Smooth muscle cell (in vitro differentiated cells): Measurements from ENCODE around the gene LRRC1. TPM values are rescaled to one million over a fixed set of nuclear protein-coding genes. Genes with fewer than 3 reads are reported as not detected.

Experiments
- DNase-seq: peaks from one replicate; lab custom pipeline; 2025; ENCODE audit not compliant: unreplicated experiment; lab: John Stamatoyannopoulos, UW
- H2AFZ ChIP-seq: fragments of 200-600 bp; sonication (generic); 2 replicates; pipeline ENCODE4 v1.6.0; 2016; ENCODE audit warnings: antibody characterized with exemption, low read depth, mild to moderate bottlenecking
- H3F3A ChIP-seq: fragments of 200-600 bp; sonication (generic); 2 replicates; pipeline ENCODE4 v1.6.0; 2017; ENCODE audit warnings: antibody characterized with exemption, low read depth
- H3K27ac ChIP-seq: fragments of 200-600 bp; sonication (generic); 2 replicates; pipeline ENCODE4 v1.5.1; 2016; ENCODE audit warnings: low read depth, mild to moderate bottlenecking
- H3K27me3 ChIP-seq: fragments of 200-600 bp; sonication (generic); 2 replicates; pipeline ENCODE4 v1.6.1; 2016; ENCODE audit warnings: low read depth, mild to moderate bottlenecking
- H3K36me3 ChIP-seq: fragments of 200-600 bp; sonication (generic); 2 replicates; pipeline ENCODE4 v1.5.1; 2016; ENCODE audit warnings: low read depth
- H3K4me1 ChIP-seq: fragments of 200-600 bp; sonication (generic); 2 replicates; pipeline ENCODE4 v1.5.1; 2016; ENCODE audit warnings: low read depth
- H3K4me2 ChIP-seq: fragments of 200-600 bp; sonication (generic); 2 replicates; pipeline ENCODE4 v1.6.0; 2016; ENCODE audit warnings: mild to moderate bottlenecking
- H3K4me3 ChIP-seq: fragments of 200-600 bp; sonication (generic); 2 replicates; pipeline ENCODE4 v1.5.1; 2016; ENCODE audit warnings: mild to moderate bottlenecking
- H3K79me2 ChIP-seq: fragments of 200-600 bp; sonication (generic); 2 replicates; pipeline ENCODE4 v1.6.0; 2016; ENCODE audit warnings: low read depth, mild to moderate bottlenecking
- H3K9ac ChIP-seq: fragments of 200-600 bp; sonication (generic); 2 replicates; pipeline ENCODE4 v1.6.0; 2016; ENCODE audit warnings: low read depth
- H3K9me3 ChIP-seq: fragments of 200-600 bp; sonication (generic); replicated peaks from 2 replicates; pipeline ENCODE4 v1.5.1; 2016; ENCODE audit warnings: low read depth
- H4K20me1 ChIP-seq: fragments of 200-600 bp; sonication (generic); 2 replicates; pipeline ENCODE4 v1.6.0; 2016; ENCODE audit warnings: low read depth
- CTCF ChIP-seq: fragments of 200-600 bp; sonication (generic); IDR thresholded peaks from 2 replicates; pipeline ENCODE4 v1.5.1; 2017; ENCODE audit warnings: borderline replicate concordance, mild to moderate bottlenecking, antibody characterized with exemption; ENCODE audit not compliant: insufficient read depth, poor library complexity, severe bottlenecking
- WGBS: methylation state at CpG from one replicate; pipeline ENCODE4 v1.1.7; 2016; ENCODE audit warnings: low lambda C conversion rate; 5-methylcytosine and 5-hydroxymethylcytosine counted together
- polyA plus RNA-seq: library from polyadenylated mRNA; unstranded; fragments of >200 nt; fragmentation: Nextera tagmentation; extraction: Ambion mirVana; gene quantifications from 2 replicates; pipeline ENCODE4 v1.2.1, GENCODE V29; 2016
- total RNA-seq: library from RNA; depleted of rRNA; stranded (reverse); fragments of >200 nt; gene quantifications from 2 replicates; pipeline ENCODE4 v1.2.3, GENCODE V29; 2014

Gene LRRC1
- total and polyA plus RNA-seq, 2 experiments from 2014 or later, result 11.8 to 19.9 TPM

- peaks cover 35% of the 10 kb centered on the region for H3K79me2 ChIP-seq
- no peak for DNase-seq
- peak overlapping the region; percentile 10 for H3K27ac ChIP-seq
- H2AFZ ChIP-seq, result no peak overlapping the region
- H3K4me3 ChIP-seq, result no peak overlapping the region
- no peaks in the 10 kb centered on the region for H3K9me3 ChIP-seq
- no peak for TF ChIP-seq CTCF
- over 99% methylated on average over 4 of the region's 4 CpGs for WGBS
- no peak overlapping the region for H3K9ac ChIP-seq
- H3K36me3 ChIP-seq, result no peaks in the 10 kb centered on the region
- no peaks in the 10 kb centered on the region for H3K4me1 ChIP-seq
- peaks cover 4% of the 10 kb centered on the region for H4K20me1 ChIP-seq
- no peaks in the 10 kb centered on the region for H3F3A ChIP-seq
- no peaks in the 10 kb centered on the region for H3K27me3 ChIP-seq
- H3K4me2 ChIP-seq, result no peak overlapping the region
Measured at GRCh38 chr6:53873922-53874321, 79.1 kb downstream of the LRRC1 start.

GRCh38 chr6:53874964-53875363 lies 80.2 kb downstream of the LRRC1 start:
- Histone ChIP-seq H3K4me1 (no peaks in the 10 kb centered on the region), H3K9ac (no peak overlapping the region), H4K20me1 (no peaks in the 10 kb centered on the region), H2AFZ (no peak overlapping the region), H3K4me2 (no peak overlapping the region), H3K79me2 (peaks cover 30% of the 10 kb centered on the region), H3K4me3 (no peak overlapping the region), H3K27me3 (no peaks in the 10 kb centered on the region), H3K36me3 (no peaks in the 10 kb centered on the region), H3K27ac (no peak overlapping the region), H3F3A (no peaks in the 10 kb centered on the region), H3K9me3 (no peaks in the 10 kb centered on the region)
- no peak for DNase-seq
- TF ChIP-seq CTCF, result no peak
- 88% methylated on average over 2 of the region's 2 CpGs for WGBS

GRCh38 chr6:53877151-53877550 lies 82.3 kb downstream of the LRRC1 start:
- H4K20me1 ChIP-seq, result no peaks in the 10 kb centered on the region
- DNase-seq, result no peak
- no peaks in the 10 kb centered on the region for H3K4me1 ChIP-seq
- WGBS, result 88% methylated on average over 2 of the region's 2 CpGs
- H3K27ac ChIP-seq, result no peak overlapping the region
- no peaks in the 10 kb centered on the region for H3F3A ChIP-seq
- H3K4me2 ChIP-seq, result no peak overlapping the region
- peaks cover 24% of the 10 kb centered on the region for H3K79me2 ChIP-seq
- no peaks in the 10 kb centered on the region for H3K27me3 ChIP-seq
- no peaks in the 10 kb centered on the region for H3K9me3 ChIP-seq
- TF ChIP-seq CTCF, result no peak
- no peak overlapping the region for H2AFZ ChIP-seq
- H3K36me3 ChIP-seq, result no peaks in the 10 kb centered on the region
- H3K4me3 ChIP-seq, result no peak overlapping the region
- no peak overlapping the region for H3K9ac ChIP-seq

GRCh38 chr6:53878808-53879207 lies 84.0 kb downstream of the LRRC1 start:
- no peak overlapping the region for H3K4me2 ChIP-seq
- H3K36me3 ChIP-seq, result no peaks in the 10 kb centered on the region
- no peak overlapping the region for H3K9ac ChIP-seq
- no peak for TF ChIP-seq CTCF
- DNase-seq, result no peak
- H3F3A ChIP-seq, result no peaks in the 10 kb centered on the region
- WGBS, result 86% methylated on average over 2 of the region's 2 CpGs
- H3K9me3 ChIP-seq, result no peaks in the 10 kb centered on the region
- H3K27ac ChIP-seq, result no peak overlapping the region
- no peak overlapping the region for H3K4me3 ChIP-seq
- H4K20me1 ChIP-seq, result no peaks in the 10 kb centered on the region
- H3K4me1 ChIP-seq, result no peaks in the 10 kb centered on the region
- H2AFZ ChIP-seq, result no peak overlapping the region
- peaks cover 15% of the 10 kb centered on the region for H3K79me2 ChIP-seq
- no peaks in the 10 kb centered on the region for H3K27me3 ChIP-seq
